ENCODE results near the gene ZNF335.
"Not testable (repeated sequence)": the region's sequence is repeated elsewhere in the genome, so short reads cannot be mapped to it uniquely, and the experiment has no call there.

Gene ZNF335

GRCh38 chr20:45933266-45934045 is 38.5 kb downstream of the ZNF335 start:
- DNase-seq: peak; percentile 64

GRCh38 chr20:45931680-45932079 is 40.3 kb downstream of the ZNF335 start:
- not testable (repeated sequence) for DNase-seq

- no peak for DNase-seq
Measured at GRCh38 chr20:45927071-45927878, 44.7 kb downstream of the ZNF335 start.

- no peak for DNase-seq
Measured at GRCh38 chr20:45926731-45927070, 45.3 kb downstream of the ZNF335 start.

- no peak for DNase-seq
Measured at GRCh38 chr20:45925821-45926506, 46.0 kb downstream of the ZNF335 start.

GRCh38 chr20:45924391-45925261 is 47.4 kb downstream of the ZNF335 start:
- peak; percentile 2 for DNase-seq

GRCh38 chr20:45921337-45922189 is 50.4 kb downstream of the ZNF335 start:
- DNase-seq: no peak

- DNase-seq: no peak
Measured at GRCh38 chr20:45920462-45921336, 51.3 kb downstream of the ZNF335 start.

GRCh38 chr20:45919542-45920399 is 52.2 kb downstream of the ZNF335 start:
- no peak for DNase-seq

- DNase-seq: no peak
Measured at GRCh38 chr20:45918779-45919537, 53.0 kb downstream of the ZNF335 start.

GRCh38 chr20:45918182-45918737 is 53.7 kb downstream of the ZNF335 start:
- no peak for DNase-seq

- DNase-seq: no peak
Measured at GRCh38 chr20:45917790-45918141, 54.2 kb downstream of the ZNF335 start.

- DNase-seq: no peak
Measured at GRCh38 chr20:45913116-45913515, 58.9 kb downstream of the ZNF335 start.

- no peak for DNase-seq
Measured at GRCh38 chr20:45912344-45912682, 59.7 kb downstream of the ZNF335 start.

GRCh38 chr20:45911486-45912343 is 60.3 kb downstream of the ZNF335 start, which contains the start of gene PLTP:
Gene PLTP (minus strand): TSS chr20:45912155. CDS start chr20:45911452, 703 bp downstream.
- no peak for DNase-seq

GRCh38 chr20:45910670-45911485 is 61.1 kb downstream of the ZNF335 start:
- DNase-seq: no peak

Measured in DMS79 treated with DMSO at 0.1 percent for 48 hours (cell line).